ENCODE results near the gene SFSWAP.
"Not testable (repeated sequence)": the region's sequence is repeated elsewhere in the genome, so short reads cannot be mapped to it uniquely, and the experiment has no call there.

Gene SFSWAP

GRCh38 chr12:131765961-131766360 lies 55.1 kb downstream of the SFSWAP start:
- DNase-seq = no peak

GRCh38 chr12:131766382-131767107 lies 55.7 kb downstream of the SFSWAP start:
- DNase-seq = no peak

DNA sequence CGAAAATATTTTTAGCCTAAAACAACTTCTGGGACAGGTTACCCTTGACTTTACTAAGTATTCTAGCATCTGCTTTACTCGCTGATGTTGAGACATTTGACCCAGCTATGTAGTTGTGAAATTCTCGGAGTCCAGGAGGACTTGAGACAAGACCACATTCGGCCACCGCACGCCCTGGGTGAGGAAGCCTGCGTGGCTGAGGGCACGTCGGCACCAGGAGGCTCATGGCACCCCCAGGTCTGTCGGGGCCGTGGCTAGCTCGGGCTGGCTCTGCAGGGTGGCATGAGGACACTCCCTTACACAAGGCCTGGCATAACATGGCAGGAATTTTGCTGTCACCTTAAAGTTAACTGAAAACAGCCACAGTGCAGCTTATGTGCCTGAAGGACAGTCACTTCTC lies 59.2 kb downstream of the SFSWAP start:
- no peak for DNase-seq

- DNase-seq = no peak
Observed at GRCh38 chr12:131771965-131772364, 61.1 kb downstream of the SFSWAP start.

- no peak for DNase-seq
Observed at GRCh38 chr12:131773582-131774221, 62.8 kb downstream of the SFSWAP start.

DNA sequence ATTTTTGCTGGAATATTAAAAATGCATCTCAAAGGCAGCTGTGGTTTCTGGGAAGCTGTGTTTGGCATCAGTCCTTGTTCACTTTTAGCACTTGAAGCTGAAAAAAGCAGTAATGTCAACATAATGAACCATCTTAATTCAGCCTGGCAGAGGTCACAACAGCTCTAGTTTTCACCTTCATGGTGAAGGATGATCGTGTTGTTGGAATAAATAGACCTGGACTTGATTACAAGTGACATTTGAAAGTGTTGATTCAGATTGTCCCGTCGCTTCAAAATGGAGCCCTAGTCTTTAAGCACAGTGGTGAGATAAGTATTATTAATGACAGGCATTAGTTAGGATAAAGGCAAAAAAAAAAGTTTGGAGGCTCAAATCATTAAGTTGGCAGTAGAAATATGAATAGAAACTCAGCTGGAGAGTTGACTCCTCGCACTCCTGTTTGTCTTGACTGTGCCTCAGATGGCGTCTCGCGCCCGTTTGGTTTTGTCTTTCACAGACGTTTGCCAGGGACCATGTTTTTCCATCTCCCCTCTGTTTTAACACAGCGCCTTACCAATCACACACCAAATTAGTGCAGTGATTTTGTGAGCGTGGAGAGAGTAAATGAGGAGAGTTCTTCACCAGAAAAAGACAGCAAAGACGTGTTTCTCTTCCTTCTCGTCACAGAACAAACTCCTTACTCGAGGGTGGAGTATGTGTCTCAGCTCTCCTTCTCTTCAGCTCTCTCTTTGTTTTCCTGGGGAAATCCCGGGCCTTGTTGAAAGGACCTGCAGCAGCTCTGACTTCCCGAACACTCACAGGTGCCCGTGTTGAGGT lies 63.9 kb downstream of the SFSWAP start:
- no peak for DNase-seq

- no peak for DNase-seq
Observed at GRCh38 chr12:131775392-131776236, 64.7 kb downstream of the SFSWAP start.

- DNase-seq = no peak
Observed at GRCh38 chr12:131776237-131776889, 65.5 kb downstream of the SFSWAP start.

DNA sequence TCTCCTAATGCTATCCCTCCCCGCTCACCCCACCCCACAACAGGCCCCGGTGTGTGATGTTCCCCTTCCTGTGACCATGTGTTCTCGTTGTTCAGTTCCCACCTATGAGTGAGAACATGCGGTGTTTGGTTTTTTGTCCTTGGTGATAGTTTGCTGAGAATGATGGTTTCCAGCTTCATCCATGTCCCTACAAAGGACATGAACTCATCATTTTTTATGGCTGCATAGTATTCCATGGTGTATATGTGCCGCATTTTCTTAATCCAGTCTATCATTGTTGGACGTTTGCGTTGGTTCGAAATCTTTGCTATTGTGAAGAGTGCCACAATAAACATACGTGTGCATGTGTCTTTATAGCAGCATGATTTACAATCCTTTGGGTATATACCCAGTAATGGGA lies 66.4 kb downstream of the SFSWAP start:
- DNase-seq = not testable (repeated sequence)

GRCh38 chr12:131779027-131779426 lies 68.1 kb downstream of the SFSWAP start:
- DNase-seq = no peak

DNA sequence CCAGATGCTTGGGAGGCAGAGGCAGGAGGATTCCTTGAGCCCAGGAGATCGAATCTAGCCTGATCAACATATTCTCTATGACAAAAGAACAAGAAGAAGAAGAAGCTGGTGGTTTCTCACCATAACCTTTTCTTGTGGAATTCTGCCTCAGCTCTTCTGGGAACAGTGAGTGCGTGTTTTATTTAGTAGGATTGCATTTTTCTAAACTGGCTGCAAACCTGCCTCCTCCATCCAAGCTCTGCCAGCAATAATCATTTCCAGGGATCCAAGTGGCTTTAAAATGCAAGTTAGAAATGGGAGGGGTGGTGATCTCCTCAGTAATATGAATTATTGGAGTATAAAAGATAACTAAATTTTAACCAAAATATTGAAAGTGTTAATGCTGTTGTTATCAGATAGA lies 71.2 kb downstream of the SFSWAP start:
- DNase-seq = no peak

- DNase-seq = no peak
Observed at GRCh38 chr12:131783915-131784541, 73.1 kb downstream of the SFSWAP start.

- DNase-seq = no peak
Observed at GRCh38 chr12:131784909-131785762, 74.2 kb downstream of the SFSWAP start.

GRCh38 chr12:131785763-131786330 lies 75.0 kb downstream of the SFSWAP start:
- no peak for DNase-seq

DNA sequence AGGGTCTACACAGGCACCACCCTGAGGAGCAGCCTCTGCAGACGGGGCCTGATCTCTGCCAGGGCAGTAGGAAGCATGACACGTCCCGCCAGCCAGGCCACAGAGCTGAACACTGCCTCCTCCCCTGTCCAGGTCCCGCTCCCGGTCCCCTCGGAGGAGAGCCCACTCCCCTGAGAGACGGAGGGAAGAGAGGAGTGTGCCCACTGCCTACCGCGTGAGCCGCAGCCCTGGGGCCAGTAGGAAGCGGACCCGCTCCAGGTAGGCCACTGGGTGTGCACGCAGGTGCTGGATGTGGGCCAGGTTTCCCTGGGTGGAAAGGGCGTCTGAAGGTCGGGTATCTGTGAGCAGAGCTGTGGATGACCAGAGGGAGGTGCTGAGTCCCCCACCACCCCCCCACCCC lies 75.4 kb downstream of the SFSWAP start:
- DNase-seq = no peak

DNA sequence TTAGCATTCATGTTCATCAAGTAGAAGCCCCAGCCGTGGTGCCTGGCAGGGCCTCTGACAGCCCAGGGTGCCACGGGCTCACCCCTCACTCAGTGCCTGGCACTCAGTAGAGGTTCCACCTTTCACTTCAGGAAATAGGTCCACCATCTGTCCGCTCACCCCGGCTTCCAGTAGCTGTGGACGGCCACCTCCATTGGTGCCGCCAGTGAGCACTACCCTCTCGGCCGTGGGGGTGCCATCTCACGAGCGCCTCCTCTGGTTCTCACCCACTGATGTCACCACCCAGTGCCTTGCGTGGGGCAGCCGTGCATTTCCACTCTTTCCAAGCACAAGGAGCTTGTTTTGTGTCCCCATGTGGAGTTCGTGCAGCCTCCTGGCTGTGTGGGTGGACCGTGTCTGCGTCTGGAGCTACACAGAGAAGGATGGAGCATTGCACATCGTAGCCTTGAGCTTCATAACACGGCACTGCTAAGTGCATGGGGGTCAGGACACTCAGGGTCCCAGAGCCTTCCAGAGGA lies 76.3 kb downstream of the SFSWAP start:
- DNase-seq = no peak

DNA sequence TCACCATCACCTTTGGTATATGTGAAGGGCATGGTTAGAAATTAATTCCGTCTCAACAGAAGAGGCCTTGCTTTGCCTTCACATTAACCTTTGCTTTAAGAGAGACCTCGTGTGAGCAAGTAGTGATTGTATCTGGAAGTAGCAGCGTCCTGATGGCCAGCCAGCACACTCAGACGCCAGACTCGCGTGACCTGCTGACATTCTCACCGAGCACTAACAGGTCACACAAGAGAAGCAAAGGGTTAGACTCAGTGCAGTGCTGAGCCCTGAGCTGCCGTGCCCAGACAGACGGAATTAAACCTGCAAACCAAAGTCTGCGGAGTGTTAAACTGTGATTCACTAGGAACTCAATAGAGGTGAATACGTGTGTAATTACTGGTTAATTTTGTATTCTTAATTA lies 77.2 kb downstream of the SFSWAP start:
- no peak for DNase-seq

- no peak for DNase-seq
Observed at GRCh38 chr12:131789638-131790037, 78.7 kb downstream of the SFSWAP start.

DNA sequence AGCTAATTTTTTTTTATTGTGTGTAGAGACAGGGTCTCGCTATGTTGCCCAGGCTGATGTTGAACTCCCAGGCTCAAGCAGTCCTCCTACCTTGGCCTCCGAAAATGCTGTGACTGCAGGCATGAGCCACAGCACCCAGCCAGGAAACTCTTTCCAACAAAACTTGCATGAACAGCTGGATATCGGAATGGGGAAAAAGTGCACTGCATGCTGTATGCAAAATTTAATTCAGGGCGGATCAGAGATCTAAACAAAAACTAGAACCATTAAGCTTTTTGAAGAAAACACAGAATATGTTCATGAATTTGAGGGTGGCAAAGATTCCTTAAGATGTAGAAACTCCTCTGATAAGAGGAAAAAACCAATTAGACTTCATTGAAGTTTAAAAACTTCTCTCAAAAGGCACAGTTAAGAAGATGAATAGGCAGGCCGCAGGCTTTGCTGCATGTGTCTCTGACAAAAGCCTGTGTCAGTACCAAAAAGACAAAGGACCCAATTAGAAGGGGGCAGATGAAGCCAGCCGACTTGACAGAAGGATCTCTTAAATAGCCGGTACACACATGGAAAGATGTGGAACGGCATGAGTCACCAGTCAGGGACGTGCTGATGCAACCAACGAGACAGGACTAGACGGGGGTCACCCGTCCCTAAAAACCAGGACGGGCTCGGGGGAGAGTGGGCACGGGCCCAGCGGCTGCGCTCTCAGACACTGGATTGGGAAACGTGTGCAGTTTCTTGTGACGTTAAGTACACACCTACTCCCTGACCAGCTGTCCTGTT lies 82.5 kb downstream of the SFSWAP start:
- no peak for DNase-seq

All from stimulated activated CD8-positive, alpha-beta memory T cell treated with anti-CD3 and anti-CD28 coated beads, Interleukin-4, amount 100 ng/mL, for 48 hours (primary cell).